Suprapubic skin (tissue), 4 donors: ENCODE measurements around the gene NDUFB2. TPM values are rescaled to one million over a fixed set of nuclear protein-coding genes. Genes with fewer than 3 reads are reported as not detected.
"Not testable (repeated sequence)": the region's sequence is repeated elsewhere in the genome, so short reads cannot be mapped to it uniquely, and the experiment has no call there.

Experiments
- DNase-seq, 2 donors: peaks; one replicate each; pipeline ENCODE4 v3.0.0-alpha.2; 2019; ENCODE audit warnings: low spot score in 2 of 2
- H3K27ac ChIP-seq: fragments of 200-600 bp; sonication (generic); one replicate; pipeline ENCODE4 v1.5.1; 2019
- H3K27me3 ChIP-seq: fragments of 200-600 bp; sonication (generic); one replicate; pipeline ENCODE4 v1.5.1; 2019
- H3K36me3 ChIP-seq: fragments of 200-600 bp; sonication (generic); one replicate; pipeline ENCODE4 v1.5.1; 2019
- H3K4me1 ChIP-seq: fragments of 200-600 bp; sonication (generic); one replicate; pipeline ENCODE4 v1.5.1; 2019
- H3K4me3 ChIP-seq: fragments of 200-600 bp; sonication (generic); one replicate; pipeline ENCODE4 v1.5.1; 2019; ENCODE audit warnings: mild to moderate bottlenecking
- H3K9me3 ChIP-seq: fragments of 200-600 bp; sonication (generic); one replicate; pipeline ENCODE4 v1.5.1; 2019
- EP300 ChIP-seq: sonication (generic); formaldehyde crosslinking; IDR thresholded peaks from one replicate; pipeline ENCODE4 v1.6.1; 2017; ENCODE audit warnings: antibody characterized with exemption
- POLR2A ChIP-seq, 2 donors: fragments of 450-650 bp; IDR thresholded peaks; one replicate each; pipeline ENCODE4 v1.6.1; 2017; ENCODE audit warnings: antibody characterized with exemption in 2 of 2, mild to moderate bottlenecking in 2 of 2, moderate library complexity in 2 of 2
- POLR2AphosphoS5 ChIP-seq, 3 donors: sonication (generic); formaldehyde crosslinking; IDR thresholded peaks; one replicate each; pipeline ENCODE4 v1.6.1; 2017; ENCODE audit warnings: antibody characterized with exemption in 3 of 3
- WGBS: methylation state at CpG from one replicate; pipeline ENCODE4 v1.1.5; 2018; 5-methylcytosine and 5-hydroxymethylcytosine counted together
- total RNA-seq, 4 donors: library from RNA; depleted of rRNA; stranded (reverse); fragments of >200 nt; gene quantifications; one replicate each; pipeline ENCODE4 v1.1.0, GENCODE V29; 2016
- TF ChIP-seq, protein P1 (sequence below), 2 donors: fragments of 200-600 bp in 1 of 2; fragments of 450-650 bp in 1 of 2; sonication (generic) in 1 of 2; IDR thresholded peaks; one replicate each; pipeline ENCODE4 v1.5.1; 2016 to 2019; ENCODE audit warnings: antibody characterized with exemption in 2 of 2, mild to moderate bottlenecking in 1 of 2, moderate library complexity in 1 of 2

The NDUFB2 gene
- total RNA-seq, 4 donors from 2014 or later, result 104 to 435 (median 229) TPM

DNA sequence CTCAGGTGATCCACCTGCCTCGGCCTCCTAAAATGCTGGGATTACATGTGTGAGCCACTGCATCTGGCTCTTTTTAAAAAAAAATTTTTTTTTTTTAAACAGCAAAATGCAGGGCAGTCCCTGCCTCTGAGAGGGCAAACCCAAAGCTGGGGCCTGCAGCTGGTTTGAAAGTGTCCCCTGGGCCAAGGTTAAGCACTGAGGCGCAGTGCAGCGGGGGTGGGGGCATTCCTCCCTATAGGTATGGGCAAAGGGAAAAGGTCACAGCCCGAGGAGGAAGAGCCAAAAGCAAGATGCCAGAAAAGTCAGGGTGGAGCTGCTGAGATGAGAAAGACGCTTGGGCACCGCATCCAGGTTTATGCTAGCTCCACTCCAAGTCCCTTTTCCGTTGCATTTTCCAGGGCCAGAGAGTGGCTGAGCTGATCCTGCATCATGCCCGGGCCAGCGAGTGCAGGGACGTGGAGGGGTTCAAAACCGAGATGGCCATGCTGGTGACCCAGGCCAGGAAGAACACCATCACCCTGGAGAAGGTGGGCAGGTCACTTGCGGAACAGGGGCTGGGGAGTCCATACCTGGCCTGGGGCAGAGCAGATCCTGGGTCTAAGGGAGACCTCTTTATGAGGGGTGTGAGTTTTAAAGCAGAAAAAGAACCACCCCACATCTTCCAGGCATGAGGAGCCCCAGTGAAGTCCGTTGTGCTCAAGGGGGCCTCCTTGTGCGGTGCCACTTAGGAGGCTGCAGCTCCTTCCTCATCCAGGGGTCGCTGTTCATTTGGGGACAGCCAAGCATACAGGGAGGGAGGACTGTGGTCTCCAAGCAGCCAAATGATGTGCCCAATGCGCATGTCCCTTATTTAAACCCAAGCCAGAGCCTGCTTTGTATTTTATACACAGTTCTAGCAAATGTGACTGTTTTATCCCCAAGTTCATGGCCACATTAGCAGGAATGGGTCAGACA is 7.0 kb upstream of the NDUFB2 start:
- TF ChIP-seq POLR2A (IDR thresholded peaks at IDR 0.05) (no peak), POLR2AphosphoS5 (IDR thresholded peaks at IDR 0.05) (no peak), EP300 (no peak)
- TF ChIP-seq, protein P1, sequence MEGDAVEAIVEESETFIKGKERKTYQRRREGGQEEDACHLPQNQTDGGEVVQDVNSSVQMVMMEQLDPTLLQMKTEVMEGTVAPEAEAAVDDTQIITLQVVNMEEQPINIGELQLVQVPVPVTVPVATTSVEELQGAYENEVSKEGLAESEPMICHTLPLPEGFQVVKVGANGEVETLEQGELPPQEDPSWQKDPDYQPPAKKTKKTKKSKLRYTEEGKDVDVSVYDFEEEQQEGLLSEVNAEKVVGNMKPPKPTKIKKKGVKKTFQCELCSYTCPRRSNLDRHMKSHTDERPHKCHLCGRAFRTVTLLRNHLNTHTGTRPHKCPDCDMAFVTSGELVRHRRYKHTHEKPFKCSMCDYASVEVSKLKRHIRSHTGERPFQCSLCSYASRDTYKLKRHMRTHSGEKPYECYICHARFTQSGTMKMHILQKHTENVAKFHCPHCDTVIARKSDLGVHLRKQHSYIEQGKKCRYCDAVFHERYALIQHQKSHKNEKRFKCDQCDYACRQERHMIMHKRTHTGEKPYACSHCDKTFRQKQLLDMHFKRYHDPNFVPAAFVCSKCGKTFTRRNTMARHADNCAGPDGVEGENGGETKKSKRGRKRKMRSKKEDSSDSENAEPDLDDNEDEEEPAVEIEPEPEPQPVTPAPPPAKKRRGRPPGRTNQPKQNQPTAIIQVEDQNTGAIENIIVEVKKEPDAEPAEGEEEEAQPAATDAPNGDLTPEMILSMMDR (IDR thresholded peaks at IDR 0.05), result no peak
- H3K4me3 ChIP-seq, result no peak overlapping the region
- H3K27me3 ChIP-seq, result no peaks in the 10 kb centered on the region
- DNase-seq, result peak in 1 of 2 donors; percentile 77
- H3K4me1 ChIP-seq, result no peaks in the 10 kb centered on the region
- H3K27ac ChIP-seq, result no peak overlapping the region
- 92% methylated on average over 16 of the region's 16 CpGs for WGBS
- peaks cover 77% of the 10 kb centered on the region for H3K36me3 ChIP-seq
- H3K9me3 ChIP-seq, result no peaks in the 10 kb centered on the region

DNA sequence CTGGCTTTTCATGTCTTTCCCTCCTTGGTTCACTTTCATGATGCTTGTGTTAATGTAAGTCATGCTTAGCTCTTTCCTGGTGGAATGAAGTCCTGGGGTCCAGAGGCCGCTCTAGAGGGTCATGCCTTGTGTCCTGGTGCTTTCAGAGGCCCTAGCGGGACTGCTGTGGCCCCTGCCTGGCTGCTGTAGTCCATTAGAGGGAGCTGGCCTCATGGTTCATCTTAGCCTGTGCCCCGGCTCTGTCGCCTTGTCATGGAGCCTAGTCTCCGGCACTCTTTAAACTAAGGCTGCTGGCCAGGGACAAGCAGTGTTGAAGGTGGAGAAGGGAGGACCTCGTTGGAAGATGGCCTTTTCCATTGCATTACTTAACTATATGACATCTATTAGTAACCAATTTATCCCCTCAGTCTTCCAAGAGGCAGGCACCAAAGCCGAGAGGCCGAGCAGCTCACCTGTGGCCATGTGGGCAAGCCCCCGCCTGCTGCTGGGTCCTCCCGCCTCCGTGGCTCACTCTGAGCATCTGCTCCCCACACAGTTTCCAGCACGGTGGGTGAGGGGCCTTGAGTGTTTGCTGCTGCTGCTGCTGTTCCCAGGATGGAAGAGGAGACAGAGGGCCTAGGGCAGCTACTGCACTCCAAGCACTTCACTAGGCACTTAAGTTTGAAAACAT is 5.0 kb upstream of the NDUFB2 start:
- H3K9me3 ChIP-seq, result no peaks in the 10 kb centered on the region
- no peaks in the 10 kb centered on the region for H3K27me3 ChIP-seq
- no peak overlapping the region for H3K4me3 ChIP-seq
- H3K27ac ChIP-seq, result no peak overlapping the region
- 89% methylated on average over 11 of the region's 12 CpGs for WGBS
- H3K4me1 ChIP-seq, result peaks cover 7% of the 10 kb centered on the region
- TF ChIP-seq, protein P1 (IDR thresholded peaks at IDR 0.05), result no peak
- TF ChIP-seq POLR2A (IDR thresholded peaks at IDR 0.05) (no peak), EP300 (no peak), POLR2AphosphoS5 (IDR thresholded peaks at IDR 0.05) (no peak)
- DNase-seq, result peak in 1 of 2 donors; percentile 62
- H3K36me3 ChIP-seq, result peaks cover 63% of the 10 kb centered on the region

DNA sequence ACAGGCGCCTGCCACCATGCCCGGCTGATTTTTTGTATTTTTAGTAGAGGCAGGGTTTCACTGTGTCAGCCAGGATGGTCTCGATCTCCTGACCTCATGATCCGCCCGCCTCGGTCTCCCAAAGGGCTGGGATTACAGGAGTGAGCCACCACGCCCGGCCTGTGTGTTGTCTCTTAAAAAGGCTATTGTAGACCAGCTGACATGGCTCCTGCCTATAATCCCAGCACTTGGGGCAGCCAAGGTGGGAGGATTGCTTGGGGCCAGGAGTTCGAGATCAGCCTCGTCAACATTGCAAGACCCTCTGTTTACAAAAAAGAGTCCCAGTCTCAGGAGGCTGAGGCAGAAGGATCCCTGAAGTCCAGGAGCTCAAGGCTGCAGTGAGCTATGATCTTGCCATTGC is 2.7 kb upstream of the NDUFB2 start:
- DNase-seq, H3K4me3 ChIP-seq, H3K27ac ChIP-seq, H3K9me3 ChIP-seq, H3K27me3 ChIP-seq: not testable (repeated sequence)
- Histone ChIP-seq H3K36me3 (peaks cover 42% of the 10 kb centered on the region), H3K4me1 (peaks cover 22% of the 10 kb centered on the region)
- WGBS, result 97% methylated on average over 10 of the region's 10 CpGs

DNA sequence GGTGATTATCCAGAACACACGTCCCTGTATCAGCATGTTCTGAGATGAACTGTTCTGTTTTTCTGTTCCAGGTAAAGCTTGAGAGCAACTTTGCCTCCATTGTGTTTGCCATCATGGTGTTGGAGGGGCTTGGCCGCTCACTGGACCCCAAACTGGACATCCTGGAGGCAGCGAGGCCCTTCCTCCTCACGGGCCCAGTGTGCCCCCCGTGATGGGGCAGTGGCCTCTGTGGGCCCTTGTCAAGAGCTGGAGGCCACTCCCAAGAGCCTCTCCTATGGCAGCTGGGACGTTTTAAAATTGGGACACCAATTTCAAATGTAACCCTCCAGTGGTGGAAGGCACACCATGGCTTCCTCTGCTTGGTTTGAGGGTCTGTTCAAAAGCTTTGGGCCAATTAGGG is 1.9 kb upstream of the NDUFB2 start:
- Histone ChIP-seq H3K4me3 (no peak overlapping the region), H3K27me3 (no peaks in the 10 kb centered on the region), H3K36me3 (peaks cover 34% of the 10 kb centered on the region), H3K9me3 (no peaks in the 10 kb centered on the region), H3K4me1 (peaks cover 22% of the 10 kb centered on the region), H3K27ac (no peak overlapping the region)
- WGBS, result 78% methylated on average over 2 of the region's 6 CpGs
- TF ChIP-seq POLR2AphosphoS5 (IDR thresholded peaks at IDR 0.05) (no peak), POLR2A (IDR thresholded peaks at IDR 0.05) (no peak), EP300 (no peak)
- TF ChIP-seq, protein P1 (IDR thresholded peaks at IDR 0.05), result no peak
- no peak for DNase-seq

DNA sequence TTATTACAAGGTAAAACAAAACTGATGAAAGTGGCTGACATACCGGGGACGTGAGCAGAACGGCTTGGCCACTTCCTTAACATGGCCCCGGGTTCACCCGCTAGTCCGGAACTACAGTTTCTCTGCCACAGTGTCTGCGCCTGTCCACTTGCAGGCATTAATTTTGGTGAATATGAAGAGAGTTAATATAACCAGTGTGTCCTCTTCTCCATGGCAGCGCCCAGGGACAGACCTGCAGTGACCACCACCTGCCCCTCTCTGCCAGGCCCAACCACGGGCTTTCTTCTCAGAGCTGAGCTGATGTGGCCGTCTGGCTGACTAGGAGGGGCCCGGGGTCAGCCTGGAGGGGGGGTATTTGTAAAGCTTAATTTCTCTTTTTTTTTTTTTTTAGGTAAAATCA is 1.1 kb upstream of the NDUFB2 start:
- TF ChIP-seq, protein P1 (IDR thresholded peaks at IDR 0.05), result no peak
- TF ChIP-seq POLR2AphosphoS5 (IDR thresholded peaks at IDR 0.05) (no peak), EP300 (no peak), POLR2A (IDR thresholded peaks at IDR 0.05) (no peak)
- Histone ChIP-seq H3K36me3 (peaks cover 26% of the 10 kb centered on the region), H3K27ac (no peak overlapping the region), H3K4me1 (peaks cover 22% of the 10 kb centered on the region), H3K4me3 (no peak overlapping the region), H3K9me3 (no peaks in the 10 kb centered on the region), H3K27me3 (no peaks in the 10 kb centered on the region)
- 93% methylated on average over 11 of the region's 11 CpGs for WGBS
- DNase-seq, result peak in 1 of 2 donors; percentile 73
